ENCODE data around the gene SLFN5. TPM values are rescaled to one million over a fixed set of nuclear protein-coding genes. Genes with fewer than 3 reads are reported as not detected.

SLFN5 gene
- total RNA-seq, 4 donors from 2014 or later = 4.9 to 17.9 (median 9.1) TPM

DNA sequence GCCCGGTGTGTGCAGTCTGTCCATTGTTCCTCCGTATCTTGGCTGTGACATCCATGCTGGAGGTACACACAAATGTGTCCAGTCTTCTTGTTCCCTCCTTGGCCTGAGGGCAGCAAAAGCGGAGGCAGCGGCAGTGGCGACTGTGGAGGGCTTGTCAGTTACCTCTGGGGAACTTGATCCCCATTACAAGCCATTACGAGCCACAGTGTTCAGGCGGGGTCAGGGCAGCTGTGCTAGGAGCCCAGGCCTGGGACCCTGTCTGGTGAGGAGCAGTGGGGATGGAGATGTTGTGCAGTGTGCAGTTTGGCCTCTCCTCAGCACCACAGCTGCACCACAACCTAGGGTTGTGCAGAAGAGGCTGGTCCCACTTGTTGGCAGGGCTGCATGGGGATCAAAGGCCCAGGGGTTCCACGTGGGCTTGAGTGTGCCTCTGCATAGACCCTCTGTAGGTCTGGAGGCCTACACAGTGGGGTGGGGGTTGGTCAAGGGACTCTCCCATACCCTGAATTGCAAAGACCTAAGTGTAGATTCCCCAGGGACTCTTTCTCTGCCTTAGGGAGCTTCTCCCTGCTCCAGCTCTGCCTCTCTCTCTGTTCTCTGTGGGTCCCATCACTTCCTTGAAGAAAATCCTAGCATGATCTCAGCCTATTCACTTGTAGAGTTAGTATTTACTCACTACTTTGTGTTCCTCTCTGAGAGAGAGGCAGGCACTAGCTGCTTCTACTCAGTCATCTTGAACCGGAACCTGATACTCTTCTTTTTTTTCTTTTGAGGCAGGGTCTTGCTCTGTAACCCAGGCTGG is 71.7 kb downstream of the SLFN5 start:
- Histone ChIP-seq H3K27ac (peak overlapping the region; percentile 36), H3K4me3 (peak overlapping the region; percentile 39), H3K27me3 (no peaks in the 10 kb centered on the region), H3K9me3 (no peaks in the 10 kb centered on the region), H3K36me3 (no peaks in the 10 kb centered on the region), H3K4me1 (peaks cover 35% of the 10 kb centered on the region)
- WGBS = 63% methylated on average over 8 of the region's 9 CpGs
- TF ChIP-seq POLR2AphosphoS5 (IDR thresholded peaks at IDR 0.05) (no peak), POLR2A (IDR thresholded peaks at IDR 0.05) (no peak), EP300 (IDR thresholded peaks at IDR 0.05) (no peak)
- TF ChIP-seq, protein P1, sequence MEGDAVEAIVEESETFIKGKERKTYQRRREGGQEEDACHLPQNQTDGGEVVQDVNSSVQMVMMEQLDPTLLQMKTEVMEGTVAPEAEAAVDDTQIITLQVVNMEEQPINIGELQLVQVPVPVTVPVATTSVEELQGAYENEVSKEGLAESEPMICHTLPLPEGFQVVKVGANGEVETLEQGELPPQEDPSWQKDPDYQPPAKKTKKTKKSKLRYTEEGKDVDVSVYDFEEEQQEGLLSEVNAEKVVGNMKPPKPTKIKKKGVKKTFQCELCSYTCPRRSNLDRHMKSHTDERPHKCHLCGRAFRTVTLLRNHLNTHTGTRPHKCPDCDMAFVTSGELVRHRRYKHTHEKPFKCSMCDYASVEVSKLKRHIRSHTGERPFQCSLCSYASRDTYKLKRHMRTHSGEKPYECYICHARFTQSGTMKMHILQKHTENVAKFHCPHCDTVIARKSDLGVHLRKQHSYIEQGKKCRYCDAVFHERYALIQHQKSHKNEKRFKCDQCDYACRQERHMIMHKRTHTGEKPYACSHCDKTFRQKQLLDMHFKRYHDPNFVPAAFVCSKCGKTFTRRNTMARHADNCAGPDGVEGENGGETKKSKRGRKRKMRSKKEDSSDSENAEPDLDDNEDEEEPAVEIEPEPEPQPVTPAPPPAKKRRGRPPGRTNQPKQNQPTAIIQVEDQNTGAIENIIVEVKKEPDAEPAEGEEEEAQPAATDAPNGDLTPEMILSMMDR (IDR thresholded peaks at IDR 0.05) = no peak
- no peak for DNase-seq (ENCODE audit: low spot score in 2 of 2)

DNA sequence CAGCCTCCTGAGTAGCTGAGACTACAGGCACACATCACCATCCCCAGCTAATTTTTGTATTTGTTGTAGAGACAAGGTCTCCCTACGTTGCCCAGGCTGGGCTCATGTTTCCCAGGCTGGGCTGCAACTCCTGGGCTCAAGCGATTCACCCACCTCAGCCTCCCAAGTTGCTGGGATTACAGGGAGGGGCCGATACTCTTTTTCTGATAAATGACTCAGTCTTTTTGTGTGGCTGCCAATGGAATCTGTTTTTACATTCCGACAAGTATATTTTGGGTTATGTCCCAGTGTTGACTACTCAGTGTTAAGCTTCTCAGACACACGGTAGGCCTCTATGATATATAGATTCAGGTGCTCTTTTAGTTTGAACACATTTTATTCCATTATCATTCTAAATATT is 72.4 kb downstream of the SLFN5 start:
- TF ChIP-seq, protein P1 (IDR thresholded peaks at IDR 0.05) = no peak
- TF ChIP-seq EP300 (IDR thresholded peaks at IDR 0.05) = no peak
- Histone ChIP-seq H3K36me3 (no peaks in the 10 kb centered on the region), H3K9me3 (no peaks in the 10 kb centered on the region), H3K27ac (peak overlapping the region; percentile 36), H3K4me3 (no peak overlapping the region), H3K27me3 (no peaks in the 10 kb centered on the region), H3K4me1 (peaks cover 35% of the 10 kb centered on the region)
- WGBS = 19% methylated on average over 5 of the region's 5 CpGs
- no peak for DNase-seq (ENCODE audit: low spot score in 2 of 2)

DNA sequence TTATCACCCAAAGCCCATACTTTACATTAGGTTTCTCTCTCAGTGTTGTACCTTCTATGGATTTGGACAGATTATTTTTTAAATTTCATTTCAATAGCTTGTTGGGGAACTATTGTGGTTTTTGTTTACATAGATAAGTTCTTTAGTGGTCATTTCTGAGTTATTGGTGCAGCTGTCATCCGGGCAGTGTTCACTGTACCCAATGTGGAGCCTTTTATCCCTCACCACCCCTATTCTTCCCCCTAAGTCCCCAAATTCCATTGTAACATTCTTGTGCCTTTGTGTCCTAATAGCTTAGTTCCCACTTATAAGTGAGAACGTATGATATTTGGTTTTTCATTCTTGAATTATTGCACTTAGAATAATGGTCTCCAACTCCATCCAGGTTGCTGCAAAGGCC is 73.1 kb downstream of the SLFN5 start:
- DNase-seq (ENCODE audit: low spot score in 2 of 2) = no peak
- Histone ChIP-seq H3K9me3 (no peaks in the 10 kb centered on the region), H3K36me3 (no peaks in the 10 kb centered on the region), H3K27me3 (no peaks in the 10 kb centered on the region), H3K27ac (no peak overlapping the region), H3K4me1 (peaks cover 35% of the 10 kb centered on the region), H3K4me3 (no peak overlapping the region)
- TF ChIP-seq POLR2AphosphoS5 (IDR thresholded peaks at IDR 0.05) = no peak
- TF ChIP-seq, protein P1 (IDR thresholded peaks at IDR 0.05) = no peak
- WGBS = 85% methylated on average over 2 of the region's 2 CpGs

DNA sequence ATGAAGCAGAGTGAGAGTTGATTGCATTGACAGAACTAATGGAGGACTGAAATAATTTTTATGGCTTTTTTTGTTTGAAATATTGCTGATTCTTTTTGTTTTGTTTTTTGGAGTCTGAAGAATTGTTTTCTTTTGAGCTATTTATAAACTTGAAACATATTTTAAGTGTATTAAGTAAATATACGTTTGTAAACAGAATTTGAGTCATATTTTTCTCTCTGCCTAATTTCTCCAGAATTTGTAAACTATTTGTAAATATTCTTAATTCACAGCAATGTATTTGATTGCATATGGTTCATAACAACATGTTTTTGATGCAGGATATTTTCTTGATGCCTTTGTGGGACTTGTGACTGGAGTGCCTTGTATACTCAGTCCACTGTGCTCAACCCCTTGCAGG is 79.9 kb downstream of the SLFN5 start:
- H3K27me3 ChIP-seq = no peaks in the 10 kb centered on the region
- 89% methylated on average over 1 of the region's 1 CpG for WGBS
- DNase-seq (ENCODE audit: low spot score in 2 of 2) = no peak
- H3K36me3 ChIP-seq = no peaks in the 10 kb centered on the region
- H3K27ac ChIP-seq = no peak overlapping the region
- H3K4me1 ChIP-seq = no peaks in the 10 kb centered on the region
- H3K4me3 ChIP-seq = no peak overlapping the region
- H3K9me3 ChIP-seq = no peaks in the 10 kb centered on the region
- TF ChIP-seq EP300 (IDR thresholded peaks at IDR 0.05) = no peak
- no peak for TF ChIP-seq POLR2A (IDR thresholded peaks at IDR 0.05)
- TF ChIP-seq, protein P1 (IDR thresholded peaks at IDR 0.05) = no peak
- no peak for TF ChIP-seq POLR2AphosphoS5 (IDR thresholded peaks at IDR 0.05)

Other genes with a start within 250 kb of the SLFN5 start
- gene RFFL, start 179.4 kb upstream of the SLFN5 start, total RNA-seq = 10 to 100 TPM; 12.8 to 24.0 (median 16.6) TPM
- 1 to 10 TPM; 3.2 to 7.7 (median 6.4) TPM for gene RAD51D, start 123.2 kb upstream of the SLFN5 start, total RNA-seq
- gene FNDC8, start 121.5 kb upstream of the SLFN5 start, total RNA-seq = not detected
- 10 to 100 TPM; 16.1 to 24.7 (median 20.1) TPM for gene NLE1, start 100.8 kb upstream of the SLFN5 start, total RNA-seq
- gene UNC45B, start 95.3 kb upstream of the SLFN5 start, total RNA-seq = not detected
- not detected for gene SLC35G3, start 48.7 kb upstream of the SLFN5 start, total RNA-seq
- 10 to 100 TPM in 1 of 4 donors, 1 to 10 TPM in 3; 3.4 to 10.7 (median 5.0) TPM for gene SLFN11, start 130.5 kb downstream of the SLFN5 start, total RNA-seq
- gene SLFN12, start 189.4 kb downstream of the SLFN5 start, total RNA-seq = 1 to 10 TPM in 3 of 4 donors, under 1 TPM in 1; 0.62 to 5.6 (median 1.8) TPM
- 1 to 10 TPM; 2.2 to 7.8 (median 6.0) TPM for gene SLFN13, start 205.7 kb downstream of the SLFN5 start, total RNA-seq